Brain microvascular endothelial cell (primary cell): ENCODE results near the gene STK10.

Experiments
- DNase-seq: peaks from one replicate; pipeline ENCODE4 v3.0.0-alpha.2; 2020
- H3K27ac ChIP-seq: fragments of 250-450 bp; sonication (Bioruptor Pico); 2 replicates; pipeline ENCODE4 v1.5.1; 2020; ENCODE audit warnings: mild to moderate bottlenecking, moderate library complexity
- H3K27me3 ChIP-seq: fragments of 250-450 bp; sonication (Bioruptor Pico); replicated peaks from 2 replicates; pipeline ENCODE4 v1.5.1; 2020; ENCODE audit warnings: mild to moderate bottlenecking
- H3K36me3 ChIP-seq: fragments of 250-450 bp; sonication (Bioruptor Pico); replicated peaks from 2 replicates; pipeline ENCODE4 v1.5.1; 2020; ENCODE audit warnings: mild to moderate bottlenecking
- H3K4me3 ChIP-seq: 2 replicates; pipeline ENCODE4 v1.5.1; 2011; ENCODE audit warnings: low read depth, mild to moderate bottlenecking, control low read depth, low read length, moderate library complexity
- in situ Hi-C: cut with HindIII; loops from 2 replicates; pipeline ENCODE4 v1.10.0; 2017; ENCODE audit warnings: low sequenced_read_pairs, low pct_ligation_motif_present
- TF ChIP-seq, protein P1 (sequence below): IDR thresholded peaks from 2 replicates; pipeline ENCODE4 v1.5.1; 2011; ENCODE audit warnings: low read depth, mild to moderate bottlenecking, moderate library complexity, low read length, control low read depth, inconsistent platforms; ENCODE audit errors: missing control alignments

Gene STK10

DNA sequence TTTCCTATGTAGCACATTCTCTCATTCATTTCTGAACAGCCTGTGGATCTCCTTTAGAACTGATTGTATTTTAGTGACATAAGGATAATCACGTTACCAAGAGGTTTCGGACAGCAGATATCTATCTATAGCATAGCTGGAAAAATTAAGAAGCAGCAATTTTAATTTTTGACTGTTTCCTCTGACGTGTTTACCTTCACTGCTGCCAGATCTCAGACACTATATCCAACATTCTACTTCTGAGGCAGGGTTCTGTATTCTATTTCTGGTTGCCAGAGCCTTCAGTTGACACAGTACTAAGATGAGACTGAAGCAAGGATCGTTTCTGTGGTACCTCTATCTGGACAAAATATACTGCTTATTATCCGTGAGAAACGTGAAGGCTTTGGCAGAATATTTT, 5.8 kb upstream of the STK10 start, which contains the start of gene EFCAB9:
Gene EFCAB9, plus strand, starts transcription at position 301 of the 400 bp plus-strand sequence. Its CDS starts 1 bp downstream, at position 302.
- Histone ChIP-seq H3K4me3 (no peak within 1 kb of the TSS), H3K36me3 (no peaks in the 10 kb centered on the region), H3K27ac (no peak within 1 kb of the TSS), H3K27me3 (no peaks in the 10 kb centered on the region)
- DNase-seq = no peak
- TF ChIP-seq, protein P1, sequence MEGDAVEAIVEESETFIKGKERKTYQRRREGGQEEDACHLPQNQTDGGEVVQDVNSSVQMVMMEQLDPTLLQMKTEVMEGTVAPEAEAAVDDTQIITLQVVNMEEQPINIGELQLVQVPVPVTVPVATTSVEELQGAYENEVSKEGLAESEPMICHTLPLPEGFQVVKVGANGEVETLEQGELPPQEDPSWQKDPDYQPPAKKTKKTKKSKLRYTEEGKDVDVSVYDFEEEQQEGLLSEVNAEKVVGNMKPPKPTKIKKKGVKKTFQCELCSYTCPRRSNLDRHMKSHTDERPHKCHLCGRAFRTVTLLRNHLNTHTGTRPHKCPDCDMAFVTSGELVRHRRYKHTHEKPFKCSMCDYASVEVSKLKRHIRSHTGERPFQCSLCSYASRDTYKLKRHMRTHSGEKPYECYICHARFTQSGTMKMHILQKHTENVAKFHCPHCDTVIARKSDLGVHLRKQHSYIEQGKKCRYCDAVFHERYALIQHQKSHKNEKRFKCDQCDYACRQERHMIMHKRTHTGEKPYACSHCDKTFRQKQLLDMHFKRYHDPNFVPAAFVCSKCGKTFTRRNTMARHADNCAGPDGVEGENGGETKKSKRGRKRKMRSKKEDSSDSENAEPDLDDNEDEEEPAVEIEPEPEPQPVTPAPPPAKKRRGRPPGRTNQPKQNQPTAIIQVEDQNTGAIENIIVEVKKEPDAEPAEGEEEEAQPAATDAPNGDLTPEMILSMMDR = no peak
- in situ Hi-C loops = no loop called here

GRCh38 chr5:172189693-172190296, 1.8 kb upstream of the STK10 start:
- Histone ChIP-seq H3K4me3 (peak overlapping the region; percentile 20), H3K27ac (peak overlapping the region; percentile 35), H3K36me3 (no peaks in the 10 kb centered on the region), H3K27me3 (no peaks in the 10 kb centered on the region)
- in situ Hi-C loops = no loop called here
- TF ChIP-seq, protein P1 = no peak
- no peak for DNase-seq

DNA sequence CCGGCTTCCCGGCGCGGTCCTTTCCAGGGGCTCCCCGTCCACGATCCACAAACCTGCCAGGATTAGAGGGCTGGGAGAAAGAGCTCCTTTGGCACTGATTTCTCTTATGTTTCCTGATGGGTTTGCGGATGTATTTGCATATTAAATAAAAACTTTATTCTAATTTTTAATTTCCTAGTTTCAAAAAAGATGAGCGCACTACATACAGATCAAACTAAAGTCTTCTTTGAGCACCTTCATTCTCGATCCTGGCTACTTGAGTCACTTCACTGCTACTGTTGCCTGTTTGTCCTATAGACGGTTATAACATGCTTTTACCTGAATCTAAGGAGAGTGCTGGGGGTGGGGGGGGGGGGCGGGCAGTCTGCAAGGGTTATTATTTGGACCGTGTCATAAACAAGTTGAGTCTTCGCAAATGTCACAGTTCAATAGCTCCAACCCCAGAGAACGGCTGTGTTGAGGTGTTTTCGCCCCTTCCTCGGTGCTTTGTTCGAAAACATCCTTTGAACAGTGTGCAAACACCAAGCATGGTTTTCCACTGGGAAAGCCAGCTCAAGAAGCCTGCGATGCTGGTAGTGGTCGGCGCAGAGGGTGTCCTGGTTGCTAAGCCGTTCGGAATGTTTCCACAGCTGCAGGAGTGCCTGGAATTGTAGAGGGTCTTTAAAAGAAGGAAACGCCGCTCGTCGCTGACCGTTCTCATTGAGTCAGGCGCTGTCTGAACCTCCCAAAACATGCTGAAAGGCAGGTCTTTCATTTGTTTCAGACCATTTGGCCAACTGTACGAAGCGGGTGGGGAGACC, 1.1 kb upstream of the STK10 start:
- Histone ChIP-seq H3K36me3 (no peaks in the 10 kb centered on the region), H3K27ac (peak overlapping the region; percentile 35), H3K4me3 (peak overlapping the region; percentile 94), H3K27me3 (no peaks in the 10 kb centered on the region)
- peak; percentile 68 for DNase-seq
- TF ChIP-seq, protein P1 = no peak
- in situ Hi-C loops = no loop called here

GRCh38 chr5:172187118-172188032, 649 bp downstream of the STK10 start:
- in situ Hi-C loops = no loop called here
- Histone ChIP-seq H3K4me3 (peak overlapping the region; percentile 94), H3K27ac (peak overlapping the region; percentile 26), H3K36me3 (no peaks in the 10 kb centered on the region), H3K27me3 (no peaks in the 10 kb centered on the region)
- TF ChIP-seq, protein P1 = peak; percentile 13
- DNase-seq = peak; percentile 68

- DNase-seq = no peak
- H3K36me3 ChIP-seq = no peaks in the 10 kb centered on the region
- no peaks in the 10 kb centered on the region for H3K27me3 ChIP-seq
- H3K27ac ChIP-seq = no peak overlapping the region
- H3K4me3 ChIP-seq = peak overlapping the region; percentile 94
- in situ Hi-C loops = no loop called here
- TF ChIP-seq, protein P1 = no peak
These were observed 1.8 kb downstream of the STK10 start for GRCh38 chr5:172186114-172186695.
